GM19193 (cell line): ENCODE data around the gene MKNK2.
A peak's percentile ranks its signal among the peaks of the same experiment; 100 is the strongest.

Source experiments
- POLR2A ChIP-seq: IDR thresholded peaks from 4 replicates; pipeline ENCODE4 v1.6.1; 2011; ENCODE audit not compliant: insufficient read depth, insufficient read length; ENCODE audit errors: extremely low read depth

Gene MKNK2

GRCh38 chr19:2064788-2065524 is 13.9 kb upstream of the MKNK2 start:
- TF ChIP-seq POLR2A: no peak

- TF ChIP-seq POLR2A: no peak
These were observed 13.3 kb upstream of the MKNK2 start for GRCh38 chr19:2064395-2064787.

GRCh38 chr19:2063824-2064223 is 12.8 kb upstream of the MKNK2 start:
- TF ChIP-seq POLR2A: no peak

GRCh38 chr19:2062770-2063169 is 11.7 kb upstream of the MKNK2 start:
- no peak for TF ChIP-seq POLR2A

- no peak for TF ChIP-seq POLR2A
These were observed 11.3 kb upstream of the MKNK2 start for GRCh38 chr19:2062389-2062729.

- peak; percentile 75 for TF ChIP-seq POLR2A
These were observed 10.7 kb upstream of the MKNK2 start for GRCh38 chr19:2061495-2062388.

GRCh38 chr19:2060884-2061494 is 9.9 kb upstream of the MKNK2 start:
- peak; percentile 62 for TF ChIP-seq POLR2A

GRCh38 chr19:2059422-2060201 is 8.6 kb upstream of the MKNK2 start:
- TF ChIP-seq POLR2A: no peak

- no peak for TF ChIP-seq POLR2A
These were observed 7.8 kb upstream of the MKNK2 start for GRCh38 chr19:2058570-2059421.

- no peak for TF ChIP-seq POLR2A
These were observed 6.7 kb upstream of the MKNK2 start for GRCh38 chr19:2057484-2058469.

GRCh38 chr19:2056837-2057192 is 5.8 kb upstream of the MKNK2 start:
- TF ChIP-seq POLR2A: no peak

GRCh38 chr19:2055931-2056836 is 5.1 kb upstream of the MKNK2 start:
- no peak for TF ChIP-seq POLR2A
